Lower leg skin (tissue), 3 donors: ENCODE measurements around the gene GSTT2.

Experiments
- CTCF ChIP-seq, 3 donors: fragments of 450-650 bp; IDR thresholded peaks; one replicate each; pipeline ENCODE4 v1.5.1; 2016; ENCODE audit warnings: antibody characterized with exemption in 3 of 3, mild to moderate bottlenecking in 3 of 3, moderate library complexity in 2 of 3
- POLR2A ChIP-seq, 2 donors: fragments of 450-650 bp; IDR thresholded peaks; one replicate each; pipeline ENCODE4 v1.6.1; 2016 to 2017; ENCODE audit warnings: antibody characterized with exemption in 2 of 2, mild to moderate bottlenecking in 1 of 2, moderate library complexity in 1 of 2

GRCh38 chr22:23969071-23969470, 10.9 kb upstream of the GSTT2 start:
- no peak for TF ChIP-seq CTCF (IDR thresholded peaks at IDR 0.05)
- no peak for TF ChIP-seq POLR2A (IDR thresholded peaks at IDR 0.05)
